ENCODE data around the gene EDEM1. TPM values are rescaled to one million over a fixed set of nuclear protein-coding genes. Genes with fewer than 3 reads are reported as not detected.

EDEM1 gene
- total RNA-seq, 1 donor from 2014 or later: 62.7 TPM

- peaks cover 17% of the 10 kb centered on the region for H3K36me3 ChIP-seq (ENCODE audit: insufficient read depth, low read length)
- no peaks in the 10 kb centered on the region for H3K27me3 ChIP-seq (ENCODE audit: insufficient read depth, low read length)
- H4K20me1 ChIP-seq (ENCODE audit: insufficient read depth, low read length): peaks cover 3% of the 10 kb centered on the region
- no peak overlapping the region for H3K9ac ChIP-seq (ENCODE audit: low read length)
- no peak overlapping the region for H3K4me3 ChIP-seq (ENCODE audit: insufficient read depth, low read depth, low read length)
- no peak overlapping the region for H3K27ac ChIP-seq (ENCODE audit: low read depth, low read length)
- H2AFZ ChIP-seq (ENCODE audit: low read depth, low read length): no peak overlapping the region
- Mint-ChIP-seq H3K27me3 (ENCODE audit: low read depth, unreplicated experiment) (no peaks in the 10 kb centered on the region), H3K27ac (ENCODE audit: unreplicated experiment) (no peak overlapping the region), H3K36me3 (ENCODE audit: low read depth, unreplicated experiment) (peaks cover 5% of the 10 kb centered on the region), H3K9me3 (ENCODE audit: unreplicated experiment) (no peaks in the 10 kb centered on the region), H3K4me1 (ENCODE audit: low read depth, unreplicated experiment) (peaks cover 11% of the 10 kb centered on the region), H3K4me3 (ENCODE audit: unreplicated experiment) (no peak overlapping the region)
- no peaks in the 10 kb centered on the region for H3K9me3 ChIP-seq (ENCODE audit: insufficient read depth, low read depth, low read length)
- H3K4me1 ChIP-seq (ENCODE audit: insufficient read depth, low read length): no peaks in the 10 kb centered on the region
- FAIRE-seq (no peak), DNase-seq (ENCODE audit: low read depth) (no peak)
- no peaks in the 10 kb centered on the region for H3K79me2 ChIP-seq (ENCODE audit: insufficient read depth, low read length)
- TF ChIP-seq CTCF (IDR thresholded peaks at IDR 0.05; ENCODE audit: insufficient read depth, low read depth, low read length) (no peak), EZH2 (IDR thresholded peaks at IDR 0.05; ENCODE audit: insufficient read depth, low read length) (no peak)
- H3K4me2 ChIP-seq (ENCODE audit: low read length): no peak overlapping the region
Observed at GRCh38 chr3:5220193-5220592, 32.7 kb downstream of the EDEM1 start.

- Mint-ChIP-seq H3K27me3 (ENCODE audit: low read depth, unreplicated experiment) (no peaks in the 10 kb centered on the region), H3K9me3 (ENCODE audit: unreplicated experiment) (no peaks in the 10 kb centered on the region), H3K4me3 (ENCODE audit: unreplicated experiment) (no peak overlapping the region), H3K27ac (ENCODE audit: unreplicated experiment) (no peak overlapping the region), H3K4me1 (ENCODE audit: low read depth, unreplicated experiment) (peaks cover 11% of the 10 kb centered on the region), H3K36me3 (ENCODE audit: low read depth, unreplicated experiment) (peaks cover 2% of the 10 kb centered on the region)
- Histone ChIP-seq H3K4me2 (ENCODE audit: low read length) (no peak overlapping the region), H3K79me2 (ENCODE audit: insufficient read depth, low read length) (no peaks in the 10 kb centered on the region), H4K20me1 (ENCODE audit: insufficient read depth, low read length) (no peaks in the 10 kb centered on the region), H3K4me3 (ENCODE audit: insufficient read depth, low read depth, low read length) (no peak overlapping the region), H3K4me1 (ENCODE audit: insufficient read depth, low read length) (no peaks in the 10 kb centered on the region), H2AFZ (ENCODE audit: low read depth, low read length) (no peak overlapping the region), H3K9ac (ENCODE audit: low read length) (no peak overlapping the region), H3K27me3 (ENCODE audit: insufficient read depth, low read length) (no peaks in the 10 kb centered on the region), H3K36me3 (ENCODE audit: insufficient read depth, low read length) (peaks cover 13% of the 10 kb centered on the region), H3K27ac (ENCODE audit: low read depth, low read length) (no peak overlapping the region), H3K9me3 (ENCODE audit: insufficient read depth, low read depth, low read length) (no peaks in the 10 kb centered on the region)
- FAIRE-seq: no peak
- no peak for DNase-seq (ENCODE audit: low read depth)
- TF ChIP-seq CTCF (IDR thresholded peaks at IDR 0.05; ENCODE audit: insufficient read depth, low read depth, low read length) (no peak), EZH2 (IDR thresholded peaks at IDR 0.05; ENCODE audit: insufficient read depth, low read length) (no peak)
Observed at GRCh38 chr3:5220667-5221431, 33.3 kb downstream of the EDEM1 start.

GRCh38 chr3:5221701-5222100 is 34.2 kb downstream of the EDEM1 start:
- Histone ChIP-seq H3K36me3 (ENCODE audit: insufficient read depth, low read length) (peaks cover 7% of the 10 kb centered on the region), H4K20me1 (ENCODE audit: insufficient read depth, low read length) (no peaks in the 10 kb centered on the region), H3K9me3 (ENCODE audit: insufficient read depth, low read depth, low read length) (no peaks in the 10 kb centered on the region), H3K27ac (ENCODE audit: low read depth, low read length) (no peak overlapping the region), H3K4me2 (ENCODE audit: low read length) (no peak overlapping the region), H2AFZ (ENCODE audit: low read depth, low read length) (no peak overlapping the region), H3K9ac (ENCODE audit: low read length) (no peak overlapping the region), H3K4me1 (ENCODE audit: insufficient read depth, low read length) (no peaks in the 10 kb centered on the region), H3K4me3 (ENCODE audit: insufficient read depth, low read depth, low read length) (no peak overlapping the region), H3K27me3 (ENCODE audit: insufficient read depth, low read length) (no peaks in the 10 kb centered on the region), H3K79me2 (ENCODE audit: insufficient read depth, low read length) (no peaks in the 10 kb centered on the region)
- TF ChIP-seq EZH2 (IDR thresholded peaks at IDR 0.05; ENCODE audit: insufficient read depth, low read length) (no peak), CTCF (IDR thresholded peaks at IDR 0.05; ENCODE audit: insufficient read depth, low read depth, low read length) (no peak)
- FAIRE-seq: no peak
- H3K27me3 Mint-ChIP-seq (ENCODE audit: low read depth, unreplicated experiment): no peaks in the 10 kb centered on the region
- no peak overlapping the region for H3K27ac Mint-ChIP-seq (ENCODE audit: unreplicated experiment)
- H3K9me3 Mint-ChIP-seq (ENCODE audit: unreplicated experiment): no peaks in the 10 kb centered on the region
- H3K36me3 Mint-ChIP-seq (ENCODE audit: low read depth, unreplicated experiment): peaks cover 1% of the 10 kb centered on the region
- DNase-seq (ENCODE audit: low read depth): no peak
- H3K4me3 Mint-ChIP-seq (ENCODE audit: unreplicated experiment): no peak overlapping the region
- H3K4me1 Mint-ChIP-seq (ENCODE audit: low read depth, unreplicated experiment): peaks cover 11% of the 10 kb centered on the region
